ENCODE measurements around the gene SLC39A7.

SLC39A7 gene, protein sequence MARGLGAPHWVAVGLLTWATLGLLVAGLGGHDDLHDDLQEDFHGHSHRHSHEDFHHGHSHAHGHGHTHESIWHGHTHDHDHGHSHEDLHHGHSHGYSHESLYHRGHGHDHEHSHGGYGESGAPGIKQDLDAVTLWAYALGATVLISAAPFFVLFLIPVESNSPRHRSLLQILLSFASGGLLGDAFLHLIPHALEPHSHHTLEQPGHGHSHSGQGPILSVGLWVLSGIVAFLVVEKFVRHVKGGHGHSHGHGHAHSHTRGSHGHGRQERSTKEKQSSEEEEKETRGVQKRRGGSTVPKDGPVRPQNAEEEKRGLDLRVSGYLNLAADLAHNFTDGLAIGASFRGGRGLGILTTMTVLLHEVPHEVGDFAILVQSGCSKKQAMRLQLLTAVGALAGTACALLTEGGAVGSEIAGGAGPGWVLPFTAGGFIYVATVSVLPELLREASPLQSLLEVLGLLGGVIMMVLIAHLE

DNA sequence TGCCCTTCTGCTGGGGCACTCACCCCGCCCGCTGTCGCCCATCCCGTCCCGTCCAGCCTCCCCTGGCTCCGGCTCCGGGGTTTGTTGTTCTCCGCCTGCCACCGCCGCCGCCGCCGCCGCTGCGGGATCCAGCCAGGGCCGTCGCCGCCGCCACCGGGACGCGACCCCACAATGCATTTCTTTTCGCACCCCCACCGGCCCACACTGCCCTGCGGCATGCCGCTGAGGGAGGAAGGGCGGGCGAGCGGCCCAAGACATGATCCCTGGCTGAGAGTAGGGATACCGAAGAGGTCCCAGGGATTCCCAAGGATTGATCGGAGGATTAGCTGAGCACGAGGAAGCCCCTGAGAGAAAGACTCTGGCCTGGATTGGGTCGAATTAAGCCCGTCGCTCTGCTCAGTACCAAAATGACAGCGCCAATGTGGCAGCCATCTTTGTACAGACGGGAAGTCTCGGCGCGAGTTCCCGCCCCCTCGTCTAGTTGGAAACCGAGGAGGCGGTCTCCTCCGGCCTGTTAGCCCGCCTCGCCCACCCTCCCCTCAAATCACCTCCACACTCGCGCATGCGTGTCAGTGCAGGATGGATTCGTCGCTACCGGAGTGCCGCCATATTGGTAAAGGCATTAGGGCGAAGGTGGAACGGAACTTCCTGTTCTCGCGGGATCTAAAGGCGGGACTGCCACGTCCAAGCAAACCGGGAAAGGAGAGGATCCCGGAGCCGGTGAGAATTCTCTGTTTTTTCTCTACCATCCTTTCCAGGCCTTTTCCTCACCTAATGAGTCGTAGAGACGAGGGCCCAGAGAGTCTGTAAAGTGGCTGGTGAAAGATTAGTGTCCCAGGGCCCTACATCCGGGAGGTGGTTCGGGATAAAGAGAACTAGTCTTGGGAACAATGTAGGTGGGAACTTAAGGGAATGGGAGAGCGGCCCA lies at the start of gene SLC39A7, which contains the start of gene RXRB:
Gene SLC39A7, plus strand, starts transcription at position 649 of the 928 bp plus-strand sequence. CDS start 379 bp downstream, outside the sequence.
Gene RXRB, minus strand, starts transcription at position 447 of the 928 bp plus-strand sequence. Its CDS starts 189 bp downstream, at position 258.
- peak; percentile 92 to 96 (median 96) for DNase-seq (ENCODE audit: low read depth in 2 of 3, low spot score in 2 of 3)

DNA sequence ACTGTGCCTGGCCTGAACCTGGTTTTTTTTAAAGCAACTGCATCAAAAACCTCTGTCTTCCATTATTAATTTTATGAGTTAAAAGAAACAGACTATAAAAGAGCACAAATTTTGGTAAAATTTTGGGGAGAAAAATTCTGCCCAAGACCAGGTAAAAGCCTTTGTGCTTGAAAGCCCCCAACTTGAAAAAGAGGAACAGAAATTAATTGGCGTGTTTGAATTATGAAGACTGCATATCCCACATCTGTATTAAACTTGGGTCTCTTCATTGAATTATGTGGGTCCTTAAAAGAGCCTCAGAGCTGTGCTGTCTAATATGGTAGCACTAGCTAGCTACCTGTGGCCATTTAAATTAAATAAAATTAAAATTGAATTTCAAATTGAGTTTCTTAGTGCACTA lies 49.6 kb upstream of the SLC39A7 start:
- DNase-seq (ENCODE audit: low read depth in 2 of 3, low spot score in 2 of 3): no peak

DNA sequence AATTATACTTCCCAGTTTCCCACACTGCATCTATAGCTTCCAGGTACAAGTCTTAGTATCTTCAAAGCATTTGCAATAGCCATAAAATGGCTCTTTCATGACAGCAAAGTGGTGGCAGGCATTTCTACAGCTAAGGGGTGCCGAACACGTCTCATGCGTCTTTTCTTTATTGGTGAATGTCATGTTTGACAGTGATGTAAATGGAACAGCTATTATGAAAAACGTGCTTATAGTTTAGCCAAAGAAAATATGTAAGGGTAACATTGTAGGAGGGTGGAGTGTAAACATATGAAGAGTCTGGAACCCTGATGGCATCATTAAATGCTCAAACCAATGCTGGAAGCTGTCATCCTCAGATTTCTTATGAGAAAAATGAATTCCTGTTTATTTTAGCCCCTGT lies 46.3 kb upstream of the SLC39A7 start:
- DNase-seq (ENCODE audit: low read depth in 2 of 3, low spot score in 2 of 3): no peak

DNA sequence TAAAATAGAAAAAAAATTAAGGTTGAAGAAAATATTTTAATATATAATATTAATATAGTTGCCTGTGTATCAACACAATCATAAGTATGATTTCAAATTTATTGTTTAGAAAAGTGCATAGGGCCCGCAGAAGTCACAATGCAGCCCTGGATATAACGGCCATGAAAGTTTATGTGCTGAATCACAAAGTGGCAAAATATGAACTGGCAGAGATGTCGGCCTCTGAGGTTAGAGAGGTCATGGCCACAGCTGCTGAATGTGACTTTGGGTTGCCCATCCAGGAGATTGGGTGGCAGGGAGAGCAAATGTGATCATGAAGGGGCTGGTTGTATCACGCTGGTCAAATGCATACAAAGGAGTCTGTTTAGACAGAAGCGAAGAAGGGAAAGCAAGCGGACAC lies 44.1 kb upstream of the SLC39A7 start:
- no peak for DNase-seq (ENCODE audit: low read depth in 2 of 3, low spot score in 2 of 3)

DNA sequence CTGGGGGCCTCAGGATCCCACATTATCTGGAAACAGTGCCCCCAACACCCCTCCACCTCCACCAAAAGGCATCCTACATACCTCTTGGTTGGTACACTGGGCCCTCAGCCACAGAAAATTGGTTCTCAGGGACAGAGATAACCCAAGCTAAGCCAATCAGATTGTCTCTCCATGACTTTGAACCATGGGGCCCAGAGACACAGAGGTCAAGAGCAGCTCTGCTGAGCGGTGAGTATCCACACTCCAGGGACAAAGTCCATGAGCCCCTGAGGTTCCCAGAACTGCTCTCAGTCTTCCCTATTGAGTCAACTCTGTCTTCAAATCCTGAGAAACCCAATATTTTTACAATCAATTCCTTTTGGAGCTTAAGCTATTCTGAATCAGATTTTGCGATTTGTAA lies 43.7 kb upstream of the SLC39A7 start:
- no peak for DNase-seq (ENCODE audit: low read depth in 2 of 3, low spot score in 2 of 3)

DNA sequence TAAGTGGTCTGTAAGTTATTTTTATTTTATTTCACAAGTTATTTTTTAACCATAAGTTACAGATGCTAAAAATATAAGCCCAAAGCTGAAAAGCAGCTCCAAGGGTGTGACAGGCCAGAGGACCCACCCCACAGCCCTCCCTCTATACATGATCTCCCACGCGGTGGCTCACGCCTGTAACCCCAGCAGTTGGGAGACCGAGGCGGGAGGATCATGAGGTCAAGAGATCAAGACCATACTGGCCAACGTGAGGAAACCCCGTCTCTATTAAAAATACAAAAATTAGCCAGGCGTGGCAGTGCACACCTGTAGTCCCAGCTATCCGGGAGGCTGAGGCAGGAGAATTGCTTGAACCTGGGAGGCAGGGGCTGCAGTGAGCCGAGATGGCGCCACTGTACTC lies 40.6 kb upstream of the SLC39A7 start:
- no peak for DNase-seq (ENCODE audit: low read depth in 2 of 3, low spot score in 2 of 3)

DNA sequence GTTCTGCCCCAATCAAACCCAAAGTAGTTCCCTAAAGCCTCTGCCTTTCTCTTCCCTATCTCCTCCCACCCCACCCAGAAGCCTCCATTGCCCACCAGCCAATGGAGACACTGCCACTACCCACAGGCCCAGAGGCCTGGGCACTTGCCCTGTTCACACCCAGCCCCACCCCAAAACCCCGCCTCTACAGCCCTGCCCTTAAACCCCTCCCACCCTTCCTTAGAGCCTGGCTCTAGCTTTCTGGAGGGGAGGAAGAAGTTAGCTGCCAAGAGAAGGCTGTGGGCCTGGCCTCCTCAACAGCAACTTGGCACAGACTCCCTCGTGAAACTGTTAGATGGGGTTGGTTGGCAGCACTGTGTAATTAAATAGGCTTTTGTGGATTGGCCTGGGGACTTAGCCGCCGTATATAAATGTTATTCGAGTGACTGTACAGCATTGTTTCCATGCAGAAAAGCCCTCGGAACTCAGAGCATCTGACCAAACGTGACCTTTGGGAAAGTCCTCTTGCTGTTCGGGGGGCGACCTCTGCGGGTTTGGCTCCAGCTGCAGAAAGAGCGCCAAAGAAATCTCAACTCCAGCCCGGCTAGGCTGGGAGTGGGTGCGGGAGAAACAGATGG lies 39.8 kb upstream of the SLC39A7 start:
- DNase-seq (ENCODE audit: low read depth in 2 of 3, low spot score in 2 of 3): no peak

DNA sequence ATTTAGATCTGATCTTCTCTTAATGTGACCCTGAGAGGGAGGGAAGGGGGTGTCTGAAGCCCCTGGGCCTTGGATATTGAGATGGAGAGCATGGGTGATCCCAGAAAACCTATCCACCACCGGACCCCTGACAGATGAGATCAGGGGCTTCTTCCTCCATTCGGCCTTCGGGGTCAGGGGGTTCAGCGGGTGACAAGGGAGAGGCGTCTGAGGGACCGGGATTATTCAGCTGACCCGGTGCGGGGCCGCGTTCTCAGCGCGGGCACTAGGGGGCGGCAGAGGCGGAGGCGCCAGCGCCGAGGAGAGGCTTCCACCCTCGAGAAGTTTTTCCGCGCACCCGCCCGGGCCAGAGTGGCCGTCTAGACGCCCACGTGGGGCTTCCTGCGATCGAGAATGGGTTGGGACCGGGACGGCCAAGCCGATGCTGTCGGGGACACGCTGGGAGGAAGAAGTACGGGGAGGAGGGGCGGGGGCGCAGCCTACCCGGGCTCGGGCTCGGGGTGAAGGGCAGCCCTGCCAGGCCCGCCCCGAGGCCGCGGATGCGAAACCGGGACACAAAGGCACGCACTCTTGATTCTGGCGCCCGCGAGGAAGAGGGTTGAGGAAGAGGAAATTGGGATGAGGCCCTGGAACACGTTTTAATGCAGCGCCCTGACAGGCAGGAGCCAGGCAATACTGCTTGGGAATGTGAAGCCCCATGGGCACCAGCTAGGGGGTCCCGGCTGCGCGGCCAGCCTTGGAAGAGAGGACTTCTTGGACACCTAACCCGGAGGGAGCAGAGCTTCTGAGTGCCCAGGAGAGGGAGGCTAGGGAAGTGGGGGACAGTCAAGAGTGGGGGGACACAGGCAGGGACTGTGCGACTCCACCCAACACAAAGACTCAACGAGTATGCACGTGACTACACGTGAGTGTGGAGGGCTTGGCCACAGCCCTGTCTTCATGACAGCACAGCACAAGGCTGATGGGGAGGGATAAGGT lies 39.0 kb upstream of the SLC39A7 start:
- DNase-seq (ENCODE audit: low read depth in 2 of 3, low spot score in 2 of 3): peak; percentile 71 to 87 (median 77)

DNA sequence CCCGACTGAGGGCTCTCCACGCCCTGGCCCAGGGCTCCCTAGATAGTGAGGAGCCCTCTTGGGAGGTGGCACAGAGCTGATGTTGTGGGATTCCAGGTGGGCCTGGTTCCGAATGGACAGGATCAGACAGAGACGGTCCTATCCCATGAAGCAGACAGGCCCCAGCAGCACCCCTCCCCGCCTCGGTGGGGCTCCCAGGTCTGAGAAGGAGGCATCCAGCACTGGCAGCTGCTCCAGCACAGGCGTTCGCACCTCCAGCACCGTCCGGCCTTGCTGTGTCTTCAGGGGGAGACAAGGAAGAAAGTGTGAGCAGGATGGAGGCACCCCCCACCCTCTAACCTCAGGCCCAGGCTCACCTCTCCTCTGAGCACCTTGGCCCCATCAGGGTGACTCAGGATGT lies 37.1 kb upstream of the SLC39A7 start:
- DNase-seq (ENCODE audit: low read depth in 2 of 3, low spot score in 2 of 3): no peak

DNA sequence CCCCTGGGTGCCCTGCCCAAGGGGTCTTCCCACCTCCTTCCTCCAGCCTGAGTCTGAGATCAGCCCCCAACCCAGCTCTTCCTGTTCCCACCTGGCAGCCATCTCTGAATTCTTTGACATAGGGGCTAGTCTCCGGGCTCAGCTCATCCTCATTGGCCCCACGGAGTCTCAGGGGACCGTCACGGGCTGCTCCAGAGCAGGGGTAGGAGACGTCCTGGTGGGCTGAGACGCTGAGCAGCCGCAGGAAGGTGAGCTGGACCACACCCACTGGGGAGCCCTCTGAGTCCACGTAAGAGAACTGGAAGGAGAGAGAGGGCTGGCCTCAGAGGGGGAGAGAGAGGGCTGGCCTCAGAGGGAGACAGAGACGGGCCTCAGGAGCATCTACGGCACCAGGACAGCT lies 36.5 kb upstream of the SLC39A7 start:
- DNase-seq (ENCODE audit: low read depth in 2 of 3, low spot score in 2 of 3): no peak

DNA sequence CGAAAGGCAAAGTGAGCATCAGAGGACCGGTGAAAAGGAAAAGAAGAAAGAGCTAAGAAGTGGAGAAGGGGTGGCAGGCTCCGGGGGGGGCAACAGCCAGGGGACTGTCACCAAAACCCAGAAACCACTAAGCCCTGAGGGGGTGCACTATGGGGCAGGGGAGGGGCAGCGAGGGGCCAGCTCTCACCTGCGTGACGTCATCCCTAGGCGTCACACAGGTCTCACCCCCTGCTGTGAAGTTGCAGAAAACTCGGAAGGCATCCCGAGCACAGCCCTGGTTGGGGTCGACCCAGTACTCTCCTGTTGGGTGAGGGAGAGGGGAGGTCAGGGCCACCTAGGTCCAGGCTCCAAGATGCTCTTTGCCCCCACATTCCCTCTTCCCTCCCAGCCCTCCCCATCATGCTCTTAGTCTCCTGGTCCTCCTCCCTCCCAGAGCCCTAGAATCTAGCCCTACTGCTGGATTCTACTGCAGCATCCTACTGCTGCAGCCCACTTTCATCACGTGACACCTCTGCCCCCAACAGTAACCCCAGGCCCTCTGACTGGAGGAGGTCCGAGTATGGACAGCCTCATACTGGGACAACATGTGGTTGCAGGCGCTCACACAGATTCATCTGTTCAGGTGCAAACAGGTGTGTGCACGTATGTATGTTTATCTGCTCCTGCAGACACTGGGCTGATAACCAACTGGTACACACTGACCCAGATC lies 35.8 kb upstream of the SLC39A7 start:
- DNase-seq (ENCODE audit: low read depth in 2 of 3, low spot score in 2 of 3): no peak

DNA sequence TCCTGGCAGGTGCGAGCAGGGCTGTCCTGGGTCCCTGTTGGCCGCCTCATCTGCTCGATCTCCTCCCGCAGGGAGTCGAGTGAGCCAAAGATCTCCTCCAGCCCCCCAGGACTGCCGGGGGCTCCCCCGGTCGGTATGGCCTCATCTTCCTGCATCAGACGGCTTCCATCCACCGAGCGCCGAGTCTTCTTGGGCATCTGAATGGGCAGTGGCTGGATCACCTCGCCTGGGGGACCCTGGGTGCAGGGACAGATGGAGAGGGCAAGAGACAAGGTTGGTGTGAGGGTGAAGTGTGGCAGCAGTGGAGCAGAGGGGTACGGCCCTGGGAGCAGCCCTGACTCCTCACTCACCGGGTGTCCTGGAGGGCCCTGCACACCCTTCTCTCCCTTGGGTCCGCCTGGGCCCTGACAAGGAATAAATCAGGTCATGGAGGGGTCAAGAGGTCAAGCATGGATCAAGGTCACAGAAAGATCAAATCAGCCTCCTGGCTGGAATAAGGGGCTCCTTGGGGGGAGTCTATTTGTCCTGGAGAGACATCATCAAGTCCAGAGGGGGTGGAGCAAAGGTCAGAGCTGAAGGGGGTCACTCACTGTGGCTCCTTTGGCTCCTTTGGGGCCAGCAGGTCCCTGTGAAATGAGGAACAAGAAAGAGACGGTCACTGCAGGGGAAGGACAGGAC lies 34.9 kb upstream of the SLC39A7 start:
- DNase-seq (ENCODE audit: low read depth in 2 of 3, low spot score in 2 of 3): no peak

DNA sequence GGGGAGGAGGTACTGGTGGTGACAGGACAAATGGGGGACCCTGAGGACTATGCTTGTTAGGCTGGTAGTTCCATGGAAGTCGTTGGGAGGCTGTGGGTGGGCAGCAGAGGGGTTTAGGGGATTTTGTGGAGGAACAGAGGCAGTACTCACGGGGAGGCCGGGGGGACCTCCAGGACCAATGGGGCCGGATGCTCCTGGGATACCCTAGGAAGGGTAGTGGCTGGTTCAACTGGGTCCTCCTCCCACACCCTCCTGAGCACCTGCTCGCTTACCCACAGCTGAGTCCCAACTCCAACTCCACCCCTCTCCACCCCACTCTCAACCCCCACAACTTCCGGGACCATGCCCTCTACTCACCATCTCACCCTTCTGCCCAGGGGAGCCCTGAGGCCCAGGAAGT lies 34.3 kb upstream of the SLC39A7 start:
- no peak for DNase-seq (ENCODE audit: low read depth in 2 of 3, low spot score in 2 of 3)

DNA sequence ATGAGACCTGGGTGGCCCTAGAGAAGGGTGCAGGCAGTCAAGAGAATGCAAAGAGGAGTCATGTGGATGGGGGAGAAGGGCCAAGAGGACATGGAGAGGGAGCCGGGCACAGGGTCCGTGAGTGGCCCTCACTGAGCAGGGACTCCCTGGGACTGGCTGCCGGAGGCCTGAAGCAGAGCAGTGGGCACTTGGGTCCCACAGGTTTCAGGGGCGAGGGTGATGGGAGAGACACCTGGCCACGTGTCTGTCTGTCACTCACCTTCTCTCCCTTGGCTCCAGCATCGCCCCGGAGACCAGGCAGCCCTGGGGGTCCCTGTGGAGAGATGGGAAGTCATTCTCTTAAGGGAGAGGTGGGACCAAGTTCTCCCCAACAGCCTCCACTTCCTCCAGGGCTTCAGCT lies 33.9 kb upstream of the SLC39A7 start:
- DNase-seq (ENCODE audit: low read depth in 2 of 3, low spot score in 2 of 3): no peak

DNA sequence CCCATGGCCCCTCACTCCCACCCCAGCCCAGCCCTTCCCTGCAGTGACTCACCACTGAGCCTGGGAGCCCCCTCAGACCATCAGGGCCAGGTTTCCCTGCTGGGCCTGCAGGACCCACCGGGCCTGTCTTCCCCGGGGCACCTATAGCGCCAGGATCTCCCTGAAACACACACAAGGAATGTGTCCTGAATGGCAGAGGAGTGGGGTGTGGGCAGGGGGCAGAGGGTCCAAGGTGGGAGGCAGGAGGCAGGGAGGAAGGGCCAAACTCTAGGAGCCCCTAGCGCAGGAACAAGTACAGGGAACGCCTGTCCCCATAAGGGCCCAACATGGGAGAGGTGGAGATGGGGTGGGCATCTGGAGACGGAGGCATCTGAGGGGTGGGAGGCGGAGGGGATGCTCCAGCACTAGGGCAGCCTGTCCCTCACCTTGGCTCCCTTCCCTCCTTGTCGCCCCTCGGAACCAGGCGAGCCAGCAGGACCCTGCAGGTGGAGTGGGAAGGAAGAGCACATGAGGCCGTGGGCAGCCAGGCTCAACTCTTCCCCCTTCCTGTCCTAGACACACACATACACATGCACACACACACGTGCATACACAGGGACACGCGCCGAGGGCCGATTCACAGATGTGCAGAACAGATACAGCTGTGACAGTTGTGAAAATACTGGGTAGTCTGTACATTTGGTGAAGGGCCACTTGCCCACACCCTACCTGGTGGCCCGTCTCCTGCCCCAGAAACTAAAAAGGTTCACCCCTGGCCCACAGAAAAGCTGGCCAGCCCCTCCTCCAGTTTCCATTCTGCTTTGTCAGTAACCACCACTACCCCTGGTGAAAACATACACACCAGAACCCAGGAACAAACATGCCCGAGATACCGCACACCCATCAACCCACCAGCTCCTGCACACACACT lies 33.0 kb upstream of the SLC39A7 start:
- DNase-seq (ENCODE audit: low read depth in 2 of 3, low spot score in 2 of 3): no peak

DNA sequence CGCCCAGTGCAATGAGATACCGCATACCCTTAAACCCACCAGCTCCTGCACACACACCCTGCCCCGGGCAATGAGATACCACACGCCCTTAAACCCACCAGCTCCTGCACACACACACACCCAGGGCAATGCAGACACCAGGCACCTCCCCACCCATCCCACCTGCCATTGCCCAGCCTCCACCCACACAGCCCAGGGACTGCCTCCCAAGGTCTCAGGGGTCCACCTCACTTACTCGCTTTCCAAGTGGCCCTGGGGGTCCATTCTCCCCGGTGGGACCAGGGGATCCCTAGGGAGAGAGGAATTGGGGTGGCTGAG lies 32.4 kb upstream of the SLC39A7 start:
- DNase-seq (ENCODE audit: low read depth in 2 of 3, low spot score in 2 of 3): no peak

DNA sequence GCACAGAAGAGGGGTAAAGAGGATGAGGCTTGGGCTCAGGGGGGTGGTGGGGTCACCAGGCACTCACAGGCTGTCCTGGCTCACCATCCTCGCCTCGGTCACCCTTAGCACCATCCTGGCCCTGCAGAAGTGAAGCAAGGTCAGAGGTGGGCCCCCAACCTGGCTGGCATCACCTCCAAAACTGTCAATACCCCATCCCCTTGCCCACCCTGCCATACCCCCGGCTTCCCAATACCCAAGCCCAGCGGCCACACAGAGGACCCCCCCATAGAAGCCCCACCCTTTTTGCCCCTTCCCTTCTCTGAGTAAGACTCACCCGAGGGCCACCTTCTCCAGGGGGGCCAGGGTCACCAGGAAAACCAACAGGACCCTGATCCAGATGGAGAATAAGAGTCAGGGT lies 32.0 kb upstream of the SLC39A7 start:
- DNase-seq (ENCODE audit: low read depth in 2 of 3, low spot score in 2 of 3): no peak

All from activated CD8-positive, alpha-beta memory T cell treated with anti-CD3 and anti-CD28 coated beads for 48 hours (primary cell).